Osteocyte (in vitro differentiated cells): ENCODE results near the gene GTF2A1L. TPM values are rescaled to one million over a fixed set of nuclear protein-coding genes. Genes with fewer than 3 reads are reported as not detected.
"Not testable (repeated sequence)": the region's sequence is repeated elsewhere in the genome, so short reads cannot be mapped to it uniquely, and the experiment has no call there.

ENCODE experiments used
- DNase-seq: peaks from one replicate; pipeline ENCODE4 v3.0.0; 2021; ENCODE audit warnings: mixed read lengths; ENCODE audit not compliant: unreplicated experiment; ENCODE audit errors: extremely low spot score
- H3K27ac Mint-ChIP-seq: one replicate; pipeline ENCODE4 v1.8.0; 2021; ENCODE audit warnings: mild to moderate bottlenecking, mixed read lengths; ENCODE audit not compliant: unreplicated experiment
- H3K27me3 Mint-ChIP-seq: one replicate; pipeline ENCODE4 v1.8.0; 2021; ENCODE audit warnings: mixed read lengths; ENCODE audit not compliant: unreplicated experiment
- H3K36me3 Mint-ChIP-seq: one replicate; pipeline ENCODE4 v1.8.0; 2021; ENCODE audit warnings: mixed read lengths; ENCODE audit not compliant: unreplicated experiment
- H3K4me1 Mint-ChIP-seq: one replicate; pipeline ENCODE4 v1.8.0; 2021; ENCODE audit warnings: mixed read lengths; ENCODE audit not compliant: unreplicated experiment
- H3K4me3 Mint-ChIP-seq: one replicate; pipeline ENCODE4 v1.8.0; 2021; ENCODE audit warnings: mild to moderate bottlenecking, moderate library complexity, mixed read lengths; ENCODE audit not compliant: unreplicated experiment
- H3K9me3 Mint-ChIP-seq: one replicate; pipeline ENCODE4 v1.8.0; 2021; ENCODE audit warnings: mixed read lengths; ENCODE audit not compliant: unreplicated experiment
- CTCF ChIP-seq: fragments of 200-600 bp; sonication (generic); IDR thresholded peaks from 2 replicates; pipeline ENCODE4 v1.5.0; 2021; ENCODE audit warnings: antibody characterized with exemption, mild to moderate bottlenecking, moderate library complexity
- total RNA-seq: library from RNA; stranded (reverse); gene quantifications from 2 replicates; pipeline ENCODE4 v1.2.1, GENCODE V29; 2021

Gene GTF2A1L
- total RNA-seq, 1 donor from 2014 or later, result not detected

GRCh38 chr2:48605482-48606175, 12.0 kb upstream of the GTF2A1L start:
- Mint-ChIP-seq H3K27ac (no peak overlapping the region), H3K4me1 (no peaks in the 10 kb centered on the region), H3K9me3 (no peaks in the 10 kb centered on the region), H3K27me3 (no peaks in the 10 kb centered on the region), H3K4me3 (no peak overlapping the region), H3K36me3 (peaks cover 6% of the 10 kb centered on the region)
- no peak for TF ChIP-seq CTCF
- no peak for DNase-seq

GRCh38 chr2:48607307-48608014, 10.2 kb upstream of the GTF2A1L start:
- no peaks in the 10 kb centered on the region for H3K9me3 Mint-ChIP-seq
- no peaks in the 10 kb centered on the region for H3K27me3 Mint-ChIP-seq
- H3K36me3 Mint-ChIP-seq, result peaks cover 6% of the 10 kb centered on the region
- no peaks in the 10 kb centered on the region for H3K4me1 Mint-ChIP-seq
- no peak overlapping the region for H3K27ac Mint-ChIP-seq
- H3K4me3 Mint-ChIP-seq, result no peak overlapping the region
- no peak for DNase-seq
- TF ChIP-seq CTCF, result no peak

DNA sequence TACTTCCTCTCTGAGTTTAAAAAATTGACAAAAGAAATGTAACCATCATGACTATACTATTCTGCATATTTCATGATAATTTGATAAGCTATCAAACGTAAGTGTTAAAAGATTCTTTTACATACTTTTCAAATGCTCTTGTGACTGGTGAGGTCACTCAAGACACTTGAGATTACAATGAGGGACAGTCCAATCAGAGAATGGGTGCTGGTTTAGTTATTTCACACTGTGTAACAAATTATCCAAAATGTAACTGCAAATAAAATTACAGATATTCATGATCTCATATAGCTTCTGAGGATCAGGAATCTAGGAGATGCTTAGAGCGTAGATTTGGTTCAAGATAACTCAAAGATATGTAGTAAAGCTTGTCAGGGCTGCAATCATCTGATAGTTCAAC, 4.4 kb upstream of the GTF2A1L start:
- no peak for DNase-seq
- TF ChIP-seq CTCF, result no peak
- Mint-ChIP-seq H3K9me3 (peaks cover 5% of the 10 kb centered on the region), H3K27ac (no peak overlapping the region), H3K4me3 (no peak overlapping the region), H3K27me3 (peaks cover under 1% of the 10 kb centered on the region), H3K4me1 (no peaks in the 10 kb centered on the region), H3K36me3 (peaks cover 4% of the 10 kb centered on the region)

DNA sequence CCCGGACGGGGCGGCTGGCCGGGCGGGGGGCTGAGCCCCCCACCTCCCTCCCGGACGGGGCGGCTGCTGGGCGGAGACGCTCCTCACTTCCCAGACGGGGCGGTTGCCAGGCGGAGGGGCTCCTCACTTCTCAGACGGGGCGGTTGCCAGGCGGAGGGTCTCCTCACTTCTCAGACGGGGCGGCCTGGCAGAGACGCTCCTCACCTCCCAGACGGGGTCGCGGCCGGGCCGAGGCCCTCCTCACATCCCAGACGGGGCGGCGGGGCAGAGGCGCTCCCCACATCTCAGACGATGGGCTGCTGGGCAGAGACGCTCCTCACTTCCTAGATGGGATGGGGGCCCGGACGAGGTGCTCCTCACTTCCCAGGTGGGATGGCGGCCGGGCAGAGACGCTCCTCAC, 3.1 kb upstream of the GTF2A1L start:
- H3K36me3 Mint-ChIP-seq, H3K9me3 Mint-ChIP-seq, H3K27me3 Mint-ChIP-seq, H3K4me3 Mint-ChIP-seq, H3K27ac Mint-ChIP-seq, H3K4me1 Mint-ChIP-seq, DNase-seq: not testable (repeated sequence)

DNA sequence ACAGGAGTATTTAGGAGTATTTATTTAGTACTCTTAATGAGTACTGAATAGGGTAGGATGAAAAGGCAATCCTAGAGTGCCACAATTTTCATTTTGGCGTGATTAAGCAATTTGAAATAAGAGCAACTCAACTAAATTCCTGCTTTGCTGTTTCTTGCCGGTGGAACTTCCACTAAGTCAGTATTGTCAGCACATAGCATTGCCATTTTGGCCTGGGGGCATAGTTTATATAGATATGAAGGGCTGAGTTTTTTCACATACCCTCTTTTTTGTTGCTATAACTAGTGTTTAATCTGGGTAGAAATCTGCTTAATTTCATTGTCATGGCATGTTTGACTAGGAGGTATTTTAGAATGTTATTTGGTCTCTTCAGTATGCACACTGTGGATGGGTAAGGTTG, 1.9 kb downstream of the GTF2A1L start:
- Mint-ChIP-seq H3K9me3 (no peaks in the 10 kb centered on the region), H3K4me3 (no peak overlapping the region), H3K36me3 (peaks cover 5% of the 10 kb centered on the region), H3K27me3 (peaks cover 11% of the 10 kb centered on the region), H3K4me1 (no peaks in the 10 kb centered on the region), H3K27ac (no peak overlapping the region)
- DNase-seq, result no peak
- no peak for TF ChIP-seq CTCF
